IPS-15b (cell line): ENCODE data around the gene NLRP9.
"Not testable (repeated sequence)": the region's sequence is repeated elsewhere in the genome, so short reads cannot be mapped to it uniquely, and the experiment has no call there.

Experiments
- H3K27me3 ChIP-seq: one replicate; pipeline ENCODE4 v1.6.1; 2013; ENCODE audit warnings: low read length; ENCODE audit not compliant: control insufficient read depth, insufficient read depth
- H3K36me3 ChIP-seq: one replicate; pipeline ENCODE4 v1.6.1; 2013; ENCODE audit warnings: low read length; ENCODE audit not compliant: control insufficient read depth, insufficient read depth
- H3K4me1 ChIP-seq: one replicate; pipeline ENCODE4 v1.6.1; 2013; ENCODE audit warnings: mild to moderate bottlenecking, low read length; ENCODE audit not compliant: control insufficient read depth, insufficient read depth
- H3K4me3 ChIP-seq: one replicate; pipeline ENCODE4 v1.5.1; 2013; ENCODE audit warnings: low read depth, low read length
- H3K9ac ChIP-seq: one replicate; pipeline ENCODE4 v1.6.1; 2013; ENCODE audit warnings: low read depth, mild to moderate bottlenecking, low read length
- H3K9me3 ChIP-seq: one replicate; pipeline ENCODE4 v1.6.1; 2013; ENCODE audit warnings: mild to moderate bottlenecking, low read length; ENCODE audit not compliant: control insufficient read depth, insufficient read depth

NLRP9 gene

GRCh38 chr19:55738302-55738701 is at the start of gene NLRP9:
NLRP9 (minus strand) TSS chr19:55738402; CDS start chr19:55738374, 28 bp downstream.
- Histone ChIP-seq H3K27me3 (no peaks in the 10 kb centered on the region), H3K9me3 (peaks cover 7% of the 10 kb centered on the region), H3K36me3 (no peaks in the 10 kb centered on the region), H3K9ac (no peak within 1 kb of the TSS), H3K4me3 (no peak within 1 kb of the TSS), H3K4me1 (no peaks in the 10 kb centered on the region)

DNA sequence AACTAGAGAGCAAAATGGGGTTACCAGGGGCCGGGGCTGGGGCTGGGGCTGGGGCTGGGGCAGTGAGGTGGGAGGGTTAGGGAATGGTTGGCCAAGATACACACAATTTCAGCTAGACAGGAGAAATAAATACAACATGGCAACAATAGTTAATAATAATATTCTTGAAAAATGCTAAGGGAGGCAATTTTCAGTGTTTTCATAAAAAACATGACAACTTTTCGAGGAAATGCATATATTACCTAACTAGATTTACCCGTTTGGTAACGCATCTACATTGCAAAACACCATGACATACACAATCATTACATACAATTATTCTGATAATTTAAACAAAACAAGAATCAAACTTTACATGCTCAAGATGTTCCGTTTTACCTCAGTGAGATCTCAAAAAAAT is 42.9 kb upstream of the NLRP9 start:
- Histone ChIP-seq H3K36me3 (no peaks in the 10 kb centered on the region), H3K4me3 (no peak overlapping the region), H3K4me1 (no peaks in the 10 kb centered on the region), H3K27me3 (no peaks in the 10 kb centered on the region), H3K9ac (no peak overlapping the region), H3K9me3 (peaks cover 17% of the 10 kb centered on the region)

DNA sequence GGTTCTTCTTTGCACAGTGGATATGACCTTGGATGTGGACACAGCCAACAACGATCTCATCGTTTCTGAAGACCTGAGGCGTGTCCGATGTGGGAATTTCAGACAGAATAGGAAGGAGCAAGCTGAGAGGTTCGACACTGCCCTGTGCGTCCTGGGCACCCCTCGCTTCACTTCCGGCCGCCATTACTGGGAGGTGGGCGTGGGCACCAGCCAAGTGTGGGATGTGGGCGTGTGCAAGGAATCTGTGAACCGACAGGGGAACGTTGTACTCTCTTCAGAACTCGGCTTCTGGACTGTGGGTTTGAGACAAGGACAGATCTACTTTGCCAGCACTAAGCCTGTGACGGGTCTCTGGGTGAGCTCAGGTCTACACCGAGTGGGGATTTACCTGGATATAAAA is 40.1 kb upstream of the NLRP9 start:
- Histone ChIP-seq H3K9ac (no peak overlapping the region), H3K4me1 (no peaks in the 10 kb centered on the region), H3K36me3 (no peaks in the 10 kb centered on the region), H3K9me3 (peaks cover 12% of the 10 kb centered on the region), H3K4me3 (no peak overlapping the region), H3K27me3 (no peaks in the 10 kb centered on the region)

- Histone ChIP-seq H3K36me3 (no peaks in the 10 kb centered on the region), H3K4me3 (no peak overlapping the region), H3K4me1 (no peaks in the 10 kb centered on the region), H3K9ac (no peak overlapping the region), H3K27me3 (no peaks in the 10 kb centered on the region), H3K9me3 (peaks cover 12% of the 10 kb centered on the region)
These were observed 39.3 kb upstream of the NLRP9 start for GRCh38 chr19:55777528-55777927.

- not testable (repeated sequence) for H3K4me3 ChIP-seq, H3K9me3 ChIP-seq, H3K9ac ChIP-seq, H3K27me3 ChIP-seq, H3K36me3 ChIP-seq, H3K4me1 ChIP-seq
These were observed 31.4 kb upstream of the NLRP9 start for GRCh38 chr19:55769632-55770031.

GRCh38 chr19:55768818-55769217 is 30.6 kb upstream of the NLRP9 start, which contains the start of gene RFPL4AL1:
RFPL4AL1 (plus strand) TSS chr19:55769118; CDS start chr19:55771805, 2,687 bp downstream.
- H3K27me3 ChIP-seq, H3K9me3 ChIP-seq, H3K36me3 ChIP-seq, H3K4me3 ChIP-seq, H3K9ac ChIP-seq, H3K4me1 ChIP-seq: not testable (repeated sequence)

DNA sequence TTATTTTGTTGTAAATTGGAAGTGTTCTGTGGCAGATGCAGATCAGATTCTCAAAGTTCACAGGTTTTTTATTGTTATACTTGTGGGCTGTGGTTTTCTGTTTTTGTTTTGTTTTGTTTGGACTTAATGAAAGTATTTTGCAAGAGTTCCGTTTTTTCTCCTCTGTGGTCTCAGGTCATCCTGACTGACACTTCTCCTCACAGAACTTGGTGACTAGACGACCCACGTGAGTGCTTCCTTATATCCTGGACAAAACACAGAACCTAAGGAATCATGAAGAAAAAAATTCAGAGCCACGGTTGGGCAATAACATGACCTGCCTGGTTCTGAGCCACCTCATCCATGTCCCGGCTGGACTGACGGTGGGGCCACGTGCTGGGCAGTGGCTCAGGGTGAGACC is 28.3 kb upstream of the NLRP9 start:
- Histone ChIP-seq H3K36me3 (no peaks in the 10 kb centered on the region), H3K27me3 (no peaks in the 10 kb centered on the region), H3K4me1 (no peaks in the 10 kb centered on the region), H3K9me3 (peaks cover 8% of the 10 kb centered on the region), H3K4me3 (no peak overlapping the region), H3K9ac (no peak overlapping the region)

DNA sequence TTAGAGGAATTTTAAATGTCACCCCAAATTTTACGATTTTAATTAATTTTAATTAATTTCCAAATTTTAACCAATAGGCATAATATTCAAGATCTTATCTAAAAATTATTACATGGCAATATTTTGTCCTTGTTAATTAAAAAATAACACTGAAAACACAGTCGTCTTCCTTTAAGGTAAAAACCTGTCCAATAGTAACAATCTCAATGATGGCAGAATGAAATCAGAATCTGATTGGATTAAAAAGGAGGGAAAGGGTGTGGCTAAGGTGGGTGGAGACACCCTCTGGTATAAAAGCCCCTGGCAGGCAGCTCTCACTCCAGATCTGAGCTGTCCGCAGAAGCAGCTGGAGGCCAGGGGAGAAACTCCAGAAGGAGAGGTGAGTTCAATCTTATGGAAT is 20.6 kb upstream of the NLRP9 start, which contains the start of gene RFPL4A:
Gene RFPL4A (plus strand): TSS at position 301 of the 400 bp plus-strand sequence. CDS start 2,704 bp downstream, outside the sequence.
- not testable (repeated sequence) for H3K36me3 ChIP-seq, H3K4me3 ChIP-seq, H3K9me3 ChIP-seq, H3K9ac ChIP-seq, H3K4me1 ChIP-seq, H3K27me3 ChIP-seq

DNA sequence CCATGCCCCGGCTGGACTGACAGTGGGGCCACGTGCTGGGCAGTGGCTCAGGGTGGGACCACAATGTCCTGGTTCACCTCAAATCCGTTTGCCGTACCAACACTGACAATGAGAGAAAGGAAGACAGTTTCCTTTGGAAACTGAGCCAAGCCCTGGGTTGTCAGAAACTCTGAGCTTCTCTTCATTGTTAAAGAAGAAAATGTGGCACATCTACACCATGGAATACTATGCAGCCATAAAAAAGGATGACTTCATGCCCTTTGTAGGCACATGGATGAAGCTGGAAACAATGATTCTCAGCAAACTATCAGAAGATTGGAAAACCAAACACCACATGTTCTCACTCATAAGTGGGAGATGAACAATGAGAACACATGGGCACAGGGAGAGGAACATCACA is 18.6 kb upstream of the NLRP9 start:
- not testable (repeated sequence) for H3K9ac ChIP-seq, H3K36me3 ChIP-seq, H3K4me3 ChIP-seq, H3K4me1 ChIP-seq, H3K9me3 ChIP-seq, H3K27me3 ChIP-seq

GRCh38 chr19:55753401-55753800 is 15.2 kb upstream of the NLRP9 start:
- Histone ChIP-seq H3K27me3 (no peaks in the 10 kb centered on the region), H3K9ac (no peak overlapping the region), H3K4me1 (no peaks in the 10 kb centered on the region), H3K9me3 (peaks cover 8% of the 10 kb centered on the region), H3K4me3 (no peak overlapping the region), H3K36me3 (no peaks in the 10 kb centered on the region)

- Histone ChIP-seq H3K4me1 (no peaks in the 10 kb centered on the region), H3K36me3 (no peaks in the 10 kb centered on the region), H3K9ac (no peak overlapping the region), H3K27me3 (no peaks in the 10 kb centered on the region), H3K9me3 (peaks cover 9% of the 10 kb centered on the region), H3K4me3 (no peak overlapping the region)
These were observed 12.5 kb upstream of the NLRP9 start for GRCh38 chr19:55750715-55751114.

DNA sequence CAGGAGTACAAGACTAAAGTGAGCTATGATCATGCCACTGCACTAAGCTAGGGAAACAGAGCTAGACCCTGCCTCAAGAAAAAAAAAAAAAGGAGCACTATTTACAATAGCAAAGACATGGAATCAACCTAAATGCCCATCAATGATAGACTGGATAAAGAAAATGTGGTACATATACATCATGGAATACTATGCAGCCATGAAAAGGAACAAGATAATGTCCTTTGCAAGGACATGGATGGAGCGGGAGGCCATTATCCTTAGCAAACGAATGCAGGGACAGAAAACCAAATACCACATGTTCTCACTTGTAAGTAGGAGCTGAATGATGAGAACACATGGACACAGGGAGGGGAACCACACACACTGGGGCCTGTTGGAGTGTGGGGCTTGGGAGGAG is 7.8 kb downstream of the NLRP9 start:
- H3K9ac ChIP-seq, H3K4me1 ChIP-seq, H3K27me3 ChIP-seq, H3K36me3 ChIP-seq, H3K4me3 ChIP-seq: not testable (repeated sequence)
- peaks cover 11% of the 10 kb centered on the region for H3K9me3 ChIP-seq

GRCh38 chr19:55723491-55723890 is 14.7 kb downstream of the NLRP9 start:
- Histone ChIP-seq H3K9me3 (peaks cover 12% of the 10 kb centered on the region), H3K4me1 (no peaks in the 10 kb centered on the region), H3K27me3 (no peaks in the 10 kb centered on the region), H3K4me3 (no peak overlapping the region), H3K36me3 (no peaks in the 10 kb centered on the region), H3K9ac (no peak overlapping the region)
